ENCODE data around the gene EIF1. TPM values are rescaled to one million over a fixed set of nuclear protein-coding genes. Genes with fewer than 3 reads are reported as not detected.

EIF1 gene
- total and polyA plus RNA-seq, 2 experiments from 2014 or later = 272 to 603 TPM

DNA sequence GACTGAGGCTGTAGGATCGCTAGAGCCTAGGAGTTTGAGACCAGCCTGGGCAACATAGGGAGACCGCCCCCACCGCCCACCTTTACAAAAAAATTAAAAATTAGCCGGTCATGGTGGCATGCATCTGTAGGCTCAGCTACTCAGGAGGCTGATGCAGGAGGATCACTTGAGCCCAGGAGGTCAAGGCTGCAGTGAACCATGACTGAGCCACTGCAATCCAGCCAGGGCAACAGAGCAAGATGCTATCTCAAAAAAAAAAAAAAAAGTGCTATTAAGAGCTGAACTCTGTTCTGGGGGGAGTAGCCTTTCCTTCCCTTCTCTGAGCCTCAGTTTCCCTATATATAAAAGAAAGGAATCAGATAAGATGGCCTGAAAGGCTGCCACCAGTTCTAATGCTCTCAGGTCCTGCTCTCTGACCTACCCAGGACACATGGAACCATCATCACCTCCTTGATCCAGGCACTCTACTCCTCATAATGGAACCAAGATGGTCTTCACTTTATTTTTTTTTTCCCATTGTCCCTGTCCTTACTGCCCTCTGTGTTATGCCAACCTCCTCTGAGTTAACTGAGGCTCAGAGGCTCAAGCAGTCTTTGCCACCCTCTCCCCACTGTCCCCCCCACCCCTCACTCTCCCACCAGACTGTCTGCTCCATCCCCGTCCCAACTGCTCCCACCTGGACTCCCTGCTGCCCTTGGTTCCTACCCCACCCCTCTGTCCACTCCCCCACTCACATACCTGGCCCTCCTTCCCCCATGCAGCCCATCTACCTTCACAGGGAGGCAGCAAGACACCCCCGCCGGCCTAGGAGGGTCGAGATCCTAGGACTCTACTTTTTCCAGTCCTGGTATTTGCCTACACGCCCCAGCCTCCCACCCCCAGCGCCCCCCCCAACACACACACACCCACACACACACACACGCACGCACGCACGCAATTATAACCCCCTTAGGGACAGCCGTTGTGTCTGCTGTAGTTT is 23.8 kb upstream of the EIF1 start:
- Mint-ChIP-seq H3K27ac (no peak overlapping the region), H3K4me3 (peak overlapping the region; percentile 71; the same call in 1 of the 3 replicates), H3K9me3 (no peaks in the 10 kb centered on the region; the same call in 2 of the 3 replicates), H3K4me1 (peaks cover 19% of the 10 kb centered on the region), H3K27me3 (ENCODE audit: insufficient read depth, low read depth, poor library complexity) (peaks cover 30% of the 10 kb centered on the region), H3K36me3 (ENCODE audit: low read depth) (no peaks in the 10 kb centered on the region)
- Histone ChIP-seq H4K20me1 (replicated peaks; ENCODE audit: insufficient read depth) (no peaks in the 10 kb centered on the region), H3K27ac (ENCODE audit: low read depth) (no peak overlapping the region), H3K36me3 (ENCODE audit: insufficient read depth) (no peaks in the 10 kb centered on the region), H3K4me2 (peak overlapping the region; percentile 95), H3K27me3 (ENCODE audit: insufficient read depth) (no peaks in the 10 kb centered on the region), H3K79me2 (replicated peaks; ENCODE audit: insufficient read depth) (no peaks in the 10 kb centered on the region), H3F3A (replicated peaks; ENCODE audit: low read depth) (no peaks in the 10 kb centered on the region), H3K4me3 (peak overlapping the region; percentile 76; the same call in 1 of the 2 replicates), H3K4me1 (ENCODE audit: insufficient read depth) (peaks cover 13% of the 10 kb centered on the region; the same call in 1 of the 2 replicates), H2AFZ (no peak overlapping the region), H3K9me2 (ENCODE audit: insufficient read depth) (no peaks in the 10 kb centered on the region)
- no peak for DNase-seq (ENCODE audit: low spot score)
- TF ChIP-seq ETS1 (IDR thresholded peaks at IDR 0.05) (no peak), POLR2AphosphoS5 (IDR thresholded peaks at IDR 0.05; ENCODE audit: low read depth) (no peak), CREB1 (CRISPR knock-in tag; IDR thresholded peaks at IDR 0.05; ENCODE audit: low read depth) (no peak), EZH2 (IDR thresholded peaks at IDR 0.05; ENCODE audit: low read depth, unreplicated experiment) (no peak), JUNB (IDR thresholded peaks at IDR 0.05; ENCODE audit: unreplicated experiment) (no peak), EZH2phosphoT487 (IDR thresholded peaks at IDR 0.05; ENCODE audit: unreplicated experiment) (no peak), ZNF114 (CRISPR knock-in tag; IDR thresholded peaks at IDR 0.05) (no peak), NANOG (IDR thresholded peaks at IDR 0.05; ENCODE audit: borderline replicate concordance) (no peak), ZNF331 (CRISPR knock-in tag; IDR thresholded peaks at IDR 0.05; ENCODE audit: low read depth) (no peak), STAT1 (IDR thresholded peaks at IDR 0.05; ENCODE audit: unreplicated experiment) (no peak)
- TF ChIP-seq, protein P1, sequence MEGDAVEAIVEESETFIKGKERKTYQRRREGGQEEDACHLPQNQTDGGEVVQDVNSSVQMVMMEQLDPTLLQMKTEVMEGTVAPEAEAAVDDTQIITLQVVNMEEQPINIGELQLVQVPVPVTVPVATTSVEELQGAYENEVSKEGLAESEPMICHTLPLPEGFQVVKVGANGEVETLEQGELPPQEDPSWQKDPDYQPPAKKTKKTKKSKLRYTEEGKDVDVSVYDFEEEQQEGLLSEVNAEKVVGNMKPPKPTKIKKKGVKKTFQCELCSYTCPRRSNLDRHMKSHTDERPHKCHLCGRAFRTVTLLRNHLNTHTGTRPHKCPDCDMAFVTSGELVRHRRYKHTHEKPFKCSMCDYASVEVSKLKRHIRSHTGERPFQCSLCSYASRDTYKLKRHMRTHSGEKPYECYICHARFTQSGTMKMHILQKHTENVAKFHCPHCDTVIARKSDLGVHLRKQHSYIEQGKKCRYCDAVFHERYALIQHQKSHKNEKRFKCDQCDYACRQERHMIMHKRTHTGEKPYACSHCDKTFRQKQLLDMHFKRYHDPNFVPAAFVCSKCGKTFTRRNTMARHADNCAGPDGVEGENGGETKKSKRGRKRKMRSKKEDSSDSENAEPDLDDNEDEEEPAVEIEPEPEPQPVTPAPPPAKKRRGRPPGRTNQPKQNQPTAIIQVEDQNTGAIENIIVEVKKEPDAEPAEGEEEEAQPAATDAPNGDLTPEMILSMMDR (conservative IDR thresholded peaks at IDR 0.05; ENCODE audit: low read depth in 2 of 2) = no peak
- TF ChIP-seq, protein P2, sequence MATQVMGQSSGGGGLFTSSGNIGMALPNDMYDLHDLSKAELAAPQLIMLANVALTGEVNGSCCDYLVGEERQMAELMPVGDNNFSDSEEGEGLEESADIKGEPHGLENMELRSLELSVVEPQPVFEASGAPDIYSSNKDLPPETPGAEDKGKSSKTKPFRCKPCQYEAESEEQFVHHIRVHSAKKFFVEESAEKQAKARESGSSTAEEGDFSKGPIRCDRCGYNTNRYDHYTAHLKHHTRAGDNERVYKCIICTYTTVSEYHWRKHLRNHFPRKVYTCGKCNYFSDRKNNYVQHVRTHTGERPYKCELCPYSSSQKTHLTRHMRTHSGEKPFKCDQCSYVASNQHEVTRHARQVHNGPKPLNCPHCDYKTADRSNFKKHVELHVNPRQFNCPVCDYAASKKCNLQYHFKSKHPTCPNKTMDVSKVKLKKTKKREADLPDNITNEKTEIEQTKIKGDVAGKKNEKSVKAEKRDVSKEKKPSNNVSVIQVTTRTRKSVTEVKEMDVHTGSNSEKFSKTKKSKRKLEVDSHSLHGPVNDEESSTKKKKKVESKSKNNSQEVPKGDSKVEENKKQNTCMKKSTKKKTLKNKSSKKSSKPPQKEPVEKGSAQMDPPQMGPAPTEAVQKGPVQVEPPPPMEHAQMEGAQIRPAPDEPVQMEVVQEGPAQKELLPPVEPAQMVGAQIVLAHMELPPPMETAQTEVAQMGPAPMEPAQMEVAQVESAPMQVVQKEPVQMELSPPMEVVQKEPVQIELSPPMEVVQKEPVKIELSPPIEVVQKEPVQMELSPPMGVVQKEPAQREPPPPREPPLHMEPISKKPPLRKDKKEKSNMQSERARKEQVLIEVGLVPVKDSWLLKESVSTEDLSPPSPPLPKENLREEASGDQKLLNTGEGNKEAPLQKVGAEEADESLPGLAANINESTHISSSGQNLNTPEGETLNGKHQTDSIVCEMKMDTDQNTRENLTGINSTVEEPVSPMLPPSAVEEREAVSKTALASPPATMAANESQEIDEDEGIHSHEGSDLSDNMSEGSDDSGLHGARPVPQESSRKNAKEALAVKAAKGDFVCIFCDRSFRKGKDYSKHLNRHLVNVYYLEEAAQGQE (IDR thresholded peaks at IDR 0.05; ENCODE audit: unreplicated experiment) = no peak
- TF ChIP-seq, protein P3, sequence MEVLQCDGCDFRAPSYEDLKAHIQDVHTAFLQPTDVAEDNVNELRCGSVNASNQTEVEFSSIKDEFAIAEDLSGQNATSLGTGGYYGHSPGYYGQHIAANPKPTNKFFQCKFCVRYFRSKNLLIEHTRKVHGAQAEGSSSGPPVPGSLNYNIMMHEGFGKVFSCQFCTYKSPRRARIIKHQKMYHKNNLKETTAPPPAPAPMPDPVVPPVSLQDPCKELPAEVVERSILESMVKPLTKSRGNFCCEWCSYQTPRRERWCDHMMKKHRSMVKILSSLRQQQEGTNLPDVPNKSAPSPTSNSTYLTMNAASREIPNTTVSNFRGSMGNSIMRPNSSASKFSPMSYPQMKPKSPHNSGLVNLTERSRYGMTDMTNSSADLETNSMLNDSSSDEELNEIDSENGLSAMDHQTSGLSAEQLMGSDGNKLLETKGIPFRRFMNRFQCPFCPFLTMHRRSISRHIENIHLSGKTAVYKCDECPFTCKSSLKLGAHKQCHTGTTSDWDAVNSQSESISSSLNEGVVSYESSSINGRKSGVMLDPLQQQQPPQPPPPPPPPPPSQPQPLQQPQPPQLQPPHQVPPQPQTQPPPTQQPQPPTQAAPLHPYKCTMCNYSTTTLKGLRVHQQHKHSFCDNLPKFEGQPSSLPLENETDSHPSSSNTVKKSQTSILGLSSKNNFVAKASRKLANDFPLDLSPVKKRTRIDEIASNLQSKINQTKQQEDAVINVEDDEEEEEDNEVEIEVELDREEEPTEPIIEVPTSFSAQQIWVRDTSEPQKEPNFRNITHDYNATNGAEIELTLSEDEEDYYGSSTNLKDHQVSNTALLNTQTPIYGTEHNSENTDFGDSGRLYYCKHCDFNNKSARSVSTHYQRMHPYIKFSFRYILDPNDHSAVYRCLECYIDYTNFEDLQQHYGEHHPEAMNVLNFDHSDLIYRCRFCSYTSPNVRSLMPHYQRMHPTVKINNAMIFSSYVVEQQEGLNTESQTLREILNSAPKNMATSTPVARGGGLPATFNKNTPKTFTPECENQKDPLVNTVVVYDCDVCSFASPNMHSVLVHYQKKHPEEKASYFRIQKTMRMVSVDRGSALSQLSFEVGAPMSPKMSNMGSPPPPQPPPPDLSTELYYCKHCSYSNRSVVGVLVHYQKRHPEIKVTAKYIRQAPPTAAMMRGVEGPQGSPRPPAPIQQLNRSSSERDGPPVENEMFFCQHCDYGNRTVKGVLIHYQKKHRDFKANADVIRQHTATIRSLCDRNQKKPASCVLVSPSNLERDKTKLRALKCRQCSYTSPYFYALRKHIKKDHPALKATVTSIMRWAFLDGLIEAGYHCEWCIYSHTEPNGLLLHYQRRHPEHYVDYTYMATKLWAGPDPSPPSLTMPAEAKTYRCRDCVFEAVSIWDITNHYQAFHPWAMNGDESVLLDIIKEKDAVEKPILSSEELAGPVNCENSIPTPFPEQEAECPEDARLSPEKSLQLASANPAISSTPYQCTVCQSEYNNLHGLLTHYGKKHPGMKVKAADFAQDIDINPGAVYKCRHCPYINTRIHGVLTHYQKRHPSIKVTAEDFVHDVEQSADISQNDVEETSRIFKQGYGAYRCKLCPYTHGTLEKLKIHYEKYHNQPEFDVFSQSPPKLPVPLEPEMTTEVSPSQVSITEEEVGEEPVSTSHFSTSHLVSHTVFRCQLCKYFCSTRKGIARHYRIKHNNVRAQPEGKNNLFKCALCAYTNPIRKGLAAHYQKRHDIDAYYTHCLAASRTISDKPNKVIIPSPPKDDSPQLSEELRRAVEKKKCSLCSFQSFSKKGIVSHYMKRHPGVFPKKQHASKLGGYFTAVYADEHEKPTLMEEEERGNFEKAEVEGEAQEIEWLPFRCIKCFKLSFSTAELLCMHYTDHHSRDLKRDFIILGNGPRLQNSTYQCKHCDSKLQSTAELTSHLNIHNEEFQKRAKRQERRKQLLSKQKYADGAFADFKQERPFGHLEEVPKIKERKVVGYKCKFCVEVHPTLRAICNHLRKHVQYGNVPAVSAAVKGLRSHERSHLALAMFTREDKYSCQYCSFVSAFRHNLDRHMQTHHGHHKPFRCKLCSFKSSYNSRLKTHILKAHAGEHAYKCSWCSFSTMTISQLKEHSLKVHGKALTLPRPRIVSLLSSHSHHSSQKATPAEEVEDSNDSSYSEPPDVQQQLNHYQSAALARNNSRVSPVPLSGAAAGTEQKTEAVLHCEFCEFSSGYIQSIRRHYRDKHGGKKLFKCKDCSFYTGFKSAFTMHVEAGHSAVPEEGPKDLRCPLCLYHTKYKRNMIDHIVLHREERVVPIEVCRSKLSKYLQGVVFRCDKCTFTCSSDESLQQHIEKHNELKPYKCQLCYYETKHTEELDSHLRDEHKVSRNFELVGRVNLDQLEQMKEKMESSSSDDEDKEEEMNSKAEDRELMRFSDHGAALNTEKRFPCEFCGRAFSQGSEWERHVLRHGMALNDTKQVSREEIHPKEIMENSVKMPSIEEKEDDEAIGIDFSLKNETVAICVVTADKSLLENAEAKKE (CRISPR knock-in tag; IDR thresholded peaks at IDR 0.05) = no peak
- no peak for ATAC-seq

Measured in GM23338 (cell line).